ENCODE measurements around the gene ITFG2. TPM values are rescaled to one million over a fixed set of nuclear protein-coding genes. Genes with fewer than 3 reads are reported as not detected.

Gene ITFG2
- total and polyA plus RNA-seq, 2 of the 13 experiments (the other 11 are each of a cell fraction or from before 2014, with no cell fraction given), result 14.8 to 15.5 TPM

DNA sequence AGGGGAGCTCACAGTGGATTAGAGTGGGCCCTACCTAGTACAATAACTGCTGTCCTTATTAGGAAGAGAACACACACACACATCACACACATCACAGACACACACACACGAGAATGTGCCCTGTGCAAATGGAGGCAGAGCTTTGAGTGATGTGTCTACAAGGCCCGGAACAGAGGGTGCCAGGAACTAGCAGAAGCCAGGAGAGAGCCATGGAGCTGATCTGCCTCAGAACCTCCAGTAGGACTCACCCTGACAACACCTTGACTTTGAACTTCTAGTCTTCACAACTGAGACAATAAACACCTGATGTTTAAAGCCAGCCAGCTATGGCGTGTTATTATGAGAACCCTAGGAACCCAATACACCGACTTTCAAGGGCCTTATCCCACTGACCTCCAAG lies 47.4 kb upstream of the ITFG2 start (continued):
- TF ChIP-seq SP1 (IDR thresholded peaks at IDR 0.05), result no peak
- TF ChIP-seq SP1 (CRISPR knock-in tag; IDR thresholded peaks at IDR 0.05), result no peak
- TF ChIP-seq, protein P1, sequence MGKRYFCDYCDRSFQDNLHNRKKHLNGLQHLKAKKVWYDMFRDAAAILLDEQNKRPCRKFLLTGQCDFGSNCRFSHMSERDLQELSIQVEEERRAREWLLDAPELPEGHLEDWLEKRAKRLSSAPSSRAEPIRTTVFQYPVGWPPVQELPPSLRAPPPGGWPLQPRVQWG (CRISPR knock-in tag; IDR thresholded peaks at IDR 0.05; ENCODE audit: borderline replicate concordance, low read depth), result no peak
- TF ChIP-seq, protein P2, sequence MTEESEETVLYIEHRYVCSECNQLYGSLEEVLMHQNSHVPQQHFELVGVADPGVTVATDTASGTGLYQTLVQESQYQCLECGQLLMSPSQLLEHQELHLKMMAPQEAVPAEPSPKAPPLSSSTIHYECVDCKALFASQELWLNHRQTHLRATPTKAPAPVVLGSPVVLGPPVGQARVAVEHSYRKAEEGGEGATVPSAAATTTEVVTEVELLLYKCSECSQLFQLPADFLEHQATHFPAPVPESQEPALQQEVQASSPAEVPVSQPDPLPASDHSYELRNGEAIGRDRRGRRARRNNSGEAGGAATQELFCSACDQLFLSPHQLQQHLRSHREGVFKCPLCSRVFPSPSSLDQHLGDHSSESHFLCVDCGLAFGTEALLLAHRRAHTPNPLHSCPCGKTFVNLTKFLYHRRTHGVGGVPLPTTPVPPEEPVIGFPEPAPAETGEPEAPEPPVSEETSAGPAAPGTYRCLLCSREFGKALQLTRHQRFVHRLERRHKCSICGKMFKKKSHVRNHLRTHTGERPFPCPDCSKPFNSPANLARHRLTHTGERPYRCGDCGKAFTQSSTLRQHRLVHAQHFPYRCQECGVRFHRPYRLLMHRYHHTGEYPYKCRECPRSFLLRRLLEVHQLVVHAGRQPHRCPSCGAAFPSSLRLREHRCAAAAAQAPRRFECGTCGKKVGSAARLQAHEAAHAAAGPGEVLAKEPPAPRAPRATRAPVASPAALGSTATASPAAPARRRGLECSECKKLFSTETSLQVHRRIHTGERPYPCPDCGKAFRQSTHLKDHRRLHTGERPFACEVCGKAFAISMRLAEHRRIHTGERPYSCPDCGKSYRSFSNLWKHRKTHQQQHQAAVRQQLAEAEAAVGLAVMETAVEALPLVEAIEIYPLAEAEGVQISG (CRISPR knock-in tag; IDR thresholded peaks at IDR 0.05), result no peak

DNA sequence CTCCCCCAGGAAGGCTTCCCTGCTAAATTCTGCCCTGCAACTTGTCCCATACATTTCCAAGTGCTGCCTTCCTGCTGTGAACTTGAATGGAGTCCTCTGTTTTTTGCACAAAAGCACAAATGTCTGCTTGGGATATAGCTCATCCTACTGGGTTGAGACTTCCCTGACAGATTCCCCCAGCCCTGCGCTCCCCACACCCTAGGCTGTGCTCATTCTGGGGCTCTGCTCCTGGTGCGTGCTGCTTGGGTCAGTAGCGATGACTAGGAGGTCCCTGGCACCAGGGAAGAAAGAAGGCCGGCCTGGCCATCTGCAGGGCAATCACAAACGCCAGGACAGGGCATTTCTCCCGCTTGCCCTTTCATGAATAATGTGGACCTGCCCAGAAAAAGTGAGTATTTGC lies 46.9 kb upstream of the ITFG2 start:
- no peak for ATAC-seq
- no peak overlapping the region for H3K4me3 ChIP-seq (replicated peaks in 1 of 3; ENCODE audit: insufficient read depth in 1 of 3, low read depth in 2 of 3, low read length in 3 of 3)
- TF ChIP-seq, protein P3, sequence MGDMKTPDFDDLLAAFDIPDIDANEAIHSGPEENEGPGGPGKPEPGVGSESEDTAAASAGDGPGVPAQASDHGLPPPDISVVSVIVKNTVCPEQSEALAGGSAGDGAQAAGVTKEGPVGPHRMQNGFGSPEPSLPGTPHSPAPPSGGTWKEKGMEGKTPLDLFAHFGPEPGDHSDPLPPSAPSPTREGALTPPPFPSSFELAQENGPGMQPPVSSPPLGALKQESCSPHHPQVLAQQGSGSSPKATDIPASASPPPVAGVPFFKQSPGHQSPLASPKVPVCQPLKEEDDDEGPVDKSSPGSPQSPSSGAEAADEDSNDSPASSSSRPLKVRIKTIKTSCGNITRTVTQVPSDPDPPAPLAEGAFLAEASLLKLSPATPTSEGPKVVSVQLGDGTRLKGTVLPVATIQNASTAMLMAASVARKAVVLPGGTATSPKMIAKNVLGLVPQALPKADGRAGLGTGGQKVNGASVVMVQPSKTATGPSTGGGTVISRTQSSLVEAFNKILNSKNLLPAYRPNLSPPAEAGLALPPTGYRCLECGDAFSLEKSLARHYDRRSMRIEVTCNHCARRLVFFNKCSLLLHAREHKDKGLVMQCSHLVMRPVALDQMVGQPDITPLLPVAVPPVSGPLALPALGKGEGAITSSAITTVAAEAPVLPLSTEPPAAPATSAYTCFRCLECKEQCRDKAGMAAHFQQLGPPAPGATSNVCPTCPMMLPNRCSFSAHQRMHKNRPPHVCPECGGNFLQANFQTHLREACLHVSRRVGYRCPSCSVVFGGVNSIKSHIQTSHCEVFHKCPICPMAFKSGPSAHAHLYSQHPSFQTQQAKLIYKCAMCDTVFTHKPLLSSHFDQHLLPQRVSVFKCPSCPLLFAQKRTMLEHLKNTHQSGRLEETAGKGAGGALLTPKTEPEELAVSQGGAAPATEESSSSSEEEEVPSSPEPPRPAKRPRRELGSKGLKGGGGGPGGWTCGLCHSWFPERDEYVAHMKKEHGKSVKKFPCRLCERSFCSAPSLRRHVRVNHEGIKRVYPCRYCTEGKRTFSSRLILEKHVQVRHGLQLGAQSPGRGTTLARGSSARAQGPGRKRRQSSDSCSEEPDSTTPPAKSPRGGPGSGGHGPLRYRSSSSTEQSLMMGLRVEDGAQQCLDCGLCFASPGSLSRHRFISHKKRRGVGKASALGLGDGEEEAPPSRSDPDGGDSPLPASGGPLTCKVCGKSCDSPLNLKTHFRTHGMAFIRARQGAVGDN (CRISPR knock-in tag; IDR thresholded peaks at IDR 0.05), result no peak
- TF ChIP-seq RFX3 (CRISPR knock-in tag; IDR thresholded peaks at IDR 0.05) (no peak), KLF11 (CRISPR knock-in tag; IDR thresholded peaks at IDR 0.05) (no peak), SRY (CRISPR knock-in tag; IDR thresholded peaks at IDR 0.05) (no peak), ZC3H4 (CRISPR knock-in tag; IDR thresholded peaks at IDR 0.05; ENCODE audit: borderline replicate concordance) (no peak), CCAR2 (optimal IDR thresholded peaks at IDR 0.05; ENCODE audit: low read depth, low read length) (no peak), ZNF354B (CRISPR knock-in tag; IDR thresholded peaks at IDR 0.05) (no peak), HNRNPLL (IDR thresholded peaks at IDR 0.05; ENCODE audit: low read depth, low read length, poor library complexity, severe bottlenecking) (no peak), ZNF343 (CRISPR knock-in tag; IDR thresholded peaks at IDR 0.05) (no peak), ZNF329 (CRISPR knock-in tag; IDR thresholded peaks at IDR 0.05; ENCODE audit: low read depth) (no peak)
- no peak overlapping the region for H3K27ac ChIP-seq (ENCODE audit: extremely low read length, insufficient read depth, low read length)
- DNase-seq (ENCODE audit: low spot score), result no peak
- H3K27me3 ChIP-seq (ENCODE audit: control insufficient read depth in 1 of 2, insufficient read depth in 2 of 2, low read length in 2 of 2), result peaks cover 3 to 17% of the 10 kb centered on the region in 2 experiments; a peak in 4 of 5 replicates
- H2AFZ ChIP-seq (ENCODE audit: low read length), result no peak overlapping the region
- H3K79me2 ChIP-seq (ENCODE audit: insufficient read depth, low read length), result no peaks in the 10 kb centered on the region
- H3K36me3 ChIP-seq (replicated peaks in 1 of 2; ENCODE audit: control insufficient read depth in 1 of 2, insufficient read depth in 2 of 2, low read length in 2 of 2), result no peaks in the 10 kb centered on the region
- POLR2A ChIA-PET, result no interaction called here
- in situ Hi-C loops (cut with HindIII; ENCODE audit: extremely low pct_ligation_motif_present, low pct_unique_long_range_greater_than_20kb) (no loop called here), intact Hi-C loops (cut with micrococcal nuclease; ENCODE audit: unreplicated experiment) (no loop called here)
- H3K9ac ChIP-seq (ENCODE audit: insufficient read depth, low read depth, low read length), result no peak overlapping the region
- BruUV-seq (replicated peaks), result no TSS peak
- CTCF ChIA-PET (ENCODE audit: low intra/inter-chr PET ratio, low total read pairs), result no interaction called here
- WGBS (ENCODE audit: low lambda C conversion rate), result 8% methylated on average over 6 of the region's 6 CpGs
- H3K9me3 ChIP-seq (ENCODE audit: low read length), result no peaks in the 10 kb centered on the region
- no peak overlapping the region for H3K4me2 ChIP-seq (ENCODE audit: low read depth, low read length)
- H4K20me1 ChIP-seq (ENCODE audit: insufficient read depth, low read length), result no peaks in the 10 kb centered on the region
- no peak for FAIRE-seq
- no peaks in the 10 kb centered on the region for H3K4me1 ChIP-seq (ENCODE audit: insufficient read depth, low read length)
